A549 (cell line): Measurements from ENCODE around the gene PPP1R12B.
A peak's percentile ranks its signal among the peaks of the same experiment; 100 is the strongest.

Experiments used
- BCL3 ChIP-seq: fragments of >200 bp; sonication (Bioruptor Twin); formaldehyde crosslinking; IDR thresholded peaks from 3 replicates; pipeline ENCODE4 v1.6.1; 2016
- CEBPB ChIP-seq, 2 experiments: fragments of >200 bp in 1 of 2; sonication (Bioruptor Twin) in 1 of 2; formaldehyde crosslinking in 1 of 2; IDR thresholded peaks; 2 replicates each; pipeline ENCODE4 v1.6.1; 2012 to 2016
- CTCF ChIP-seq: fragments of >200 bp; sonication (Bioruptor Twin); formaldehyde crosslinking; IDR thresholded peaks from 3 replicates; pipeline ENCODE4 v1.5.1; 2016
- JUN ChIP-seq, 2 experiments: fragments of >200 bp; sonication (Bioruptor Twin); formaldehyde crosslinking; IDR thresholded peaks; 2 replicates in 1 of 2; 3 replicates in 1 of 2; pipeline ENCODE4 v1.6.1; 2016 to 2017
- JUNB ChIP-seq: fragments of >200 bp; sonication (Bioruptor Twin); formaldehyde crosslinking; IDR thresholded peaks from 2 replicates; pipeline ENCODE4 v1.6.1; 2016
- MYC ChIP-seq: IDR thresholded peaks from 2 replicates; pipeline ENCODE4 v1.6.1; 2012; ENCODE audit warnings: mild to moderate bottlenecking, inconsistent platforms, low read length, improper control_type of control experiment, borderline replicate concordance
- PBX3 ChIP-seq: IDR thresholded peaks from 2 replicates; pipeline ENCODE4 v1.6.1; 2012
- PHF8 ChIP-seq: fragments of 200-600 bp; sonication (generic); IDR thresholded peaks from 2 replicates; pipeline ENCODE4 v1.6.1; 2016; ENCODE audit warnings: low read depth, mild to moderate bottlenecking, antibody characterized with exemption, moderate library complexity, borderline replicate concordance
- POLR2A ChIP-seq: IDR thresholded peaks from 2 replicates; pipeline ENCODE4 v1.6.1; 2012; ENCODE audit warnings: mild to moderate bottlenecking, low read length
- RFX5 ChIP-seq: fragments of 450-650 bp; IDR thresholded peaks from 2 replicates; pipeline ENCODE4 v1.7.1; 2014; ENCODE audit warnings: antibody characterized with exemption, mild to moderate bottlenecking, moderate library complexity
- USF2 ChIP-seq: fragments of 450-650 bp; IDR thresholded peaks from 2 replicates; pipeline ENCODE4 v1.6.1; 2014; ENCODE audit warnings: antibody characterized with exemption
- ZNF302 ChIP-seq: fragments of 250-450 bp; sonication (Bioruptor Pico); IDR thresholded peaks from 2 replicates; pipeline ENCODE4 v1.9.0; 2021; ENCODE audit warnings: inconsistent platforms, mild to moderate bottlenecking, moderate library complexity
- TF ChIP-seq, protein P1 (sequence below): fragments of 150-350 bp; IDR thresholded peaks from 2 replicates; pipeline ENCODE4 v1.6.1; 2014; ENCODE audit warnings: low read depth, mild to moderate bottlenecking, low read length
- TF ChIP-seq, protein P2 (sequence below): fragments of 200-600 bp; sonication (generic); IDR thresholded peaks from 2 replicates; pipeline ENCODE4 v1.6.1; 2016; ENCODE audit warnings: antibody characterized with exemption, mild to moderate bottlenecking, moderate library complexity

- TF ChIP-seq CTCF: peak; percentile 74
- TF ChIP-seq POLR2A: no peak
- no peak for TF ChIP-seq USF2
- no peak for TF ChIP-seq ZNF302
- TF ChIP-seq CEBPB (IDR thresholded peaks at IDR 0.05): no peak
- TF ChIP-seq RFX5: no peak
- TF ChIP-seq PHF8: no peak
- no peak for TF ChIP-seq PBX3
- TF ChIP-seq JUNB: no peak
- TF ChIP-seq, protein P1, sequence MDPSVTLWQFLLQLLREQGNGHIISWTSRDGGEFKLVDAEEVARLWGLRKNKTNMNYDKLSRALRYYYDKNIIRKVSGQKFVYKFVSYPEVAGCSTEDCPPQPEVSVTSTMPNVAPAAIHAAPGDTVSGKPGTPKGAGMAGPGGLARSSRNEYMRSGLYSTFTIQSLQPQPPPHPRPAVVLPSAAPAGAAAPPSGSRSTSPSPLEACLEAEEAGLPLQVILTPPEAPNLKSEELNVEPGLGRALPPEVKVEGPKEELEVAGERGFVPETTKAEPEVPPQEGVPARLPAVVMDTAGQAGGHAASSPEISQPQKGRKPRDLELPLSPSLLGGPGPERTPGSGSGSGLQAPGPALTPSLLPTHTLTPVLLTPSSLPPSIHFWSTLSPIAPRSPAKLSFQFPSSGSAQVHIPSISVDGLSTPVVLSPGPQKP: no peak
- TF ChIP-seq BCL3: no peak
- TF ChIP-seq, protein P2, sequence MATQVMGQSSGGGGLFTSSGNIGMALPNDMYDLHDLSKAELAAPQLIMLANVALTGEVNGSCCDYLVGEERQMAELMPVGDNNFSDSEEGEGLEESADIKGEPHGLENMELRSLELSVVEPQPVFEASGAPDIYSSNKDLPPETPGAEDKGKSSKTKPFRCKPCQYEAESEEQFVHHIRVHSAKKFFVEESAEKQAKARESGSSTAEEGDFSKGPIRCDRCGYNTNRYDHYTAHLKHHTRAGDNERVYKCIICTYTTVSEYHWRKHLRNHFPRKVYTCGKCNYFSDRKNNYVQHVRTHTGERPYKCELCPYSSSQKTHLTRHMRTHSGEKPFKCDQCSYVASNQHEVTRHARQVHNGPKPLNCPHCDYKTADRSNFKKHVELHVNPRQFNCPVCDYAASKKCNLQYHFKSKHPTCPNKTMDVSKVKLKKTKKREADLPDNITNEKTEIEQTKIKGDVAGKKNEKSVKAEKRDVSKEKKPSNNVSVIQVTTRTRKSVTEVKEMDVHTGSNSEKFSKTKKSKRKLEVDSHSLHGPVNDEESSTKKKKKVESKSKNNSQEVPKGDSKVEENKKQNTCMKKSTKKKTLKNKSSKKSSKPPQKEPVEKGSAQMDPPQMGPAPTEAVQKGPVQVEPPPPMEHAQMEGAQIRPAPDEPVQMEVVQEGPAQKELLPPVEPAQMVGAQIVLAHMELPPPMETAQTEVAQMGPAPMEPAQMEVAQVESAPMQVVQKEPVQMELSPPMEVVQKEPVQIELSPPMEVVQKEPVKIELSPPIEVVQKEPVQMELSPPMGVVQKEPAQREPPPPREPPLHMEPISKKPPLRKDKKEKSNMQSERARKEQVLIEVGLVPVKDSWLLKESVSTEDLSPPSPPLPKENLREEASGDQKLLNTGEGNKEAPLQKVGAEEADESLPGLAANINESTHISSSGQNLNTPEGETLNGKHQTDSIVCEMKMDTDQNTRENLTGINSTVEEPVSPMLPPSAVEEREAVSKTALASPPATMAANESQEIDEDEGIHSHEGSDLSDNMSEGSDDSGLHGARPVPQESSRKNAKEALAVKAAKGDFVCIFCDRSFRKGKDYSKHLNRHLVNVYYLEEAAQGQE: no peak
- TF ChIP-seq MYC: no peak
- TF ChIP-seq JUN (IDR thresholded peaks at IDR 0.05): no peak
Measured at GRCh38 chr1:202501281-202501680, 152.8 kb downstream of the PPP1R12B start.
